HEK293 (cell line): ENCODE results near the gene CKAP4.
A peak's percentile ranks its signal among the peaks of the same experiment; 100 is the strongest.

Source experiments
- FEZF1 ChIP-seq: fragments of 450-650 bp; formaldehyde crosslinking; IDR thresholded peaks from 2 replicates; pipeline ENCODE4 v1.5.1; 2016; ENCODE audit warnings: missing biosample characterization, missing genetic modification characterization
- GLI4 ChIP-seq: fragments of 450-650 bp; formaldehyde crosslinking; IDR thresholded peaks from 2 replicates; pipeline ENCODE4 v1.5.1; 2016; ENCODE audit warnings: missing biosample characterization, missing genetic modification characterization
- GLIS1 ChIP-seq: fragments of 450-650 bp; formaldehyde crosslinking; IDR thresholded peaks from 2 replicates; pipeline ENCODE4 v1.5.1; 2016; ENCODE audit warnings: missing biosample characterization, missing genetic modification characterization
- GLIS2 ChIP-seq: fragments of 450-650 bp; formaldehyde crosslinking; IDR thresholded peaks from 2 replicates; pipeline ENCODE4 v1.5.1; 2016; ENCODE audit warnings: missing biosample characterization, missing genetic modification characterization
- KLF9 ChIP-seq: fragments of 450-650 bp; formaldehyde crosslinking; IDR thresholded peaks from 2 replicates; pipeline ENCODE4 v1.5.1; 2016; ENCODE audit warnings: missing biosample characterization, missing genetic modification characterization, low read depth
- MEIS1 ChIP-seq: sonication (generic); formaldehyde crosslinking; IDR thresholded peaks from 2 replicates; pipeline ENCODE4 v1.8.1; 2022; ENCODE audit warnings: missing genetic modification reagents, mild to moderate bottlenecking, borderline replicate concordance
- PATZ1 ChIP-seq: fragments of 450-650 bp; formaldehyde crosslinking; IDR thresholded peaks from 2 replicates; pipeline ENCODE4 v1.5.1; 2016; ENCODE audit warnings: missing biosample characterization, missing genetic modification characterization
- PRDM1 ChIP-seq: fragments of 450-650 bp; formaldehyde crosslinking; IDR thresholded peaks from 2 replicates; pipeline ENCODE4; 2016; ENCODE audit warnings: missing biosample characterization, missing genetic modification characterization
- SP2 ChIP-seq: fragments of 450-650 bp; formaldehyde crosslinking; IDR thresholded peaks from 2 replicates; pipeline ENCODE4 v1.5.1; 2016; ENCODE audit warnings: missing biosample characterization, missing genetic modification characterization
- WT1 ChIP-seq: fragments of 450-650 bp; formaldehyde crosslinking; IDR thresholded peaks from 2 replicates; pipeline ENCODE4 v1.5.1; 2016; ENCODE audit warnings: missing biosample characterization, missing genetic modification characterization
- ZBTB11 ChIP-seq: fragments of 450-650 bp; formaldehyde crosslinking; conservative IDR thresholded peaks from 2 replicates; pipeline ENCODE4 v1.5.1; 2016; ENCODE audit warnings: low read depth, missing biosample characterization, missing genetic modification characterization
- ZBTB49 ChIP-seq: fragments of 450-650 bp; formaldehyde crosslinking; IDR thresholded peaks from 2 replicates; pipeline ENCODE4 v1.5.1; 2016; ENCODE audit warnings: missing biosample characterization, missing genetic modification characterization, low read depth
- ZNF132 ChIP-seq: fragments of 450-650 bp; formaldehyde crosslinking; IDR thresholded peaks from 2 replicates; pipeline ENCODE4 v1.5.1; 2017; ENCODE audit warnings: missing biosample characterization, missing genetic modification characterization, borderline replicate concordance
- ZNF174 ChIP-seq: fragments of 450-650 bp; formaldehyde crosslinking; IDR thresholded peaks from 2 replicates; pipeline ENCODE4 v1.5.0; 2017; ENCODE audit warnings: missing biosample characterization, mild to moderate bottlenecking, missing genetic modification characterization
- ZNF335 ChIP-seq: fragments of 450-650 bp; formaldehyde crosslinking; conservative IDR thresholded peaks from 2 replicates; pipeline ENCODE4 v1.5.1; 2016; ENCODE audit warnings: missing biosample characterization, missing genetic modification characterization
- ZNF354C ChIP-seq: fragments of 450-650 bp; formaldehyde crosslinking; IDR thresholded peaks from 2 replicates; pipeline ENCODE4 v1.5.1; 2016; ENCODE audit warnings: missing biosample characterization, missing genetic modification characterization, low read depth, borderline replicate concordance
- ZNF37A ChIP-seq: fragments of 450-650 bp; IDR thresholded peaks from 2 replicates; pipeline ENCODE4 v1.5.1; 2018; ENCODE audit warnings: missing biosample characterization, missing genetic modification characterization
- ZNF433 ChIP-seq: fragments of 450-650 bp; formaldehyde crosslinking; IDR thresholded peaks from 2 replicates; pipeline ENCODE4 v1.5.1; 2016; ENCODE audit warnings: missing biosample characterization, missing genetic modification characterization, low read depth
- ZNF510 ChIP-seq: fragments of 450-650 bp; formaldehyde crosslinking; IDR thresholded peaks from 2 replicates; pipeline ENCODE4 v1.5.1; 2018; ENCODE audit warnings: mild to moderate bottlenecking, missing genetic modification characterization, missing biosample characterization; ENCODE audit not compliant: insufficient replicate concordance
- ZNF660 ChIP-seq: fragments of 450-650 bp; IDR thresholded peaks from 2 replicates; pipeline ENCODE4 v1.5.1; 2018; ENCODE audit warnings: missing biosample characterization, mild to moderate bottlenecking, missing genetic modification characterization
- ZNF677 ChIP-seq: fragments of 450-650 bp; IDR thresholded peaks from 2 replicates; pipeline ENCODE4 v1.5.0; 2018; ENCODE audit warnings: missing biosample characterization, mild to moderate bottlenecking, missing genetic modification characterization, moderate library complexity
- ZNF704 ChIP-seq: fragments of 450-650 bp; formaldehyde crosslinking; IDR thresholded peaks from 2 replicates; pipeline ENCODE4 v1.5.1; 2016; ENCODE audit warnings: missing biosample characterization, missing genetic modification characterization
- ZNF791 ChIP-seq: fragments of 450-650 bp; formaldehyde crosslinking; IDR thresholded peaks from 2 replicates; pipeline ENCODE4 v1.5.1; 2016; ENCODE audit warnings: missing biosample characterization, missing genetic modification characterization
- ZNF792 ChIP-seq: fragments of 450-650 bp; formaldehyde crosslinking; IDR thresholded peaks from 2 replicates; pipeline ENCODE4 v1.5.1; 2016; ENCODE audit warnings: missing biosample characterization, missing genetic modification characterization
- TF ChIP-seq, protein P1 (sequence below): fragments of 450-650 bp; formaldehyde crosslinking; IDR thresholded peaks from 2 replicates; pipeline ENCODE4 v1.5.1; 2016; ENCODE audit warnings: missing biosample characterization, missing genetic modification characterization
- TF ChIP-seq, protein P2 (sequence below): fragments of 450-650 bp; formaldehyde crosslinking; IDR thresholded peaks from 2 replicates; pipeline ENCODE4 v1.5.1; 2016; ENCODE audit warnings: missing biosample characterization, missing genetic modification characterization, borderline replicate concordance
- TF ChIP-seq, protein P3 (sequence below): fragments of 450-650 bp; formaldehyde crosslinking; IDR thresholded peaks from 2 replicates; pipeline ENCODE4 v1.5.1; 2016; ENCODE audit warnings: missing biosample characterization, missing genetic modification characterization

CKAP4 gene

GRCh38 chr12:106254724-106255123, 6.9 kb upstream of the CKAP4 start (continued):
- no peak for TF ChIP-seq ZBTB11
- no peak for TF ChIP-seq KLF9
- no peak for TF ChIP-seq ZNF354C
- TF ChIP-seq ZNF37A (tag by site-specific recombination): no peak
- no peak for TF ChIP-seq ZNF792 (tag by site-specific recombination)
- TF ChIP-seq ZNF433 (tag by site-specific recombination): no peak
- TF ChIP-seq WT1 (tag by site-specific recombination): peak; percentile 85
- no peak for TF ChIP-seq MEIS1 (CRISPR knock-in tag)
- TF ChIP-seq PATZ1 (tag by site-specific recombination): peak; percentile 59
- TF ChIP-seq GLI4 (tag by site-specific recombination): no peak
- no peak for TF ChIP-seq ZNF510 (tag by site-specific recombination)
- peak; percentile 90 for TF ChIP-seq GLIS1 (tag by site-specific recombination)
- TF ChIP-seq, protein P1, sequence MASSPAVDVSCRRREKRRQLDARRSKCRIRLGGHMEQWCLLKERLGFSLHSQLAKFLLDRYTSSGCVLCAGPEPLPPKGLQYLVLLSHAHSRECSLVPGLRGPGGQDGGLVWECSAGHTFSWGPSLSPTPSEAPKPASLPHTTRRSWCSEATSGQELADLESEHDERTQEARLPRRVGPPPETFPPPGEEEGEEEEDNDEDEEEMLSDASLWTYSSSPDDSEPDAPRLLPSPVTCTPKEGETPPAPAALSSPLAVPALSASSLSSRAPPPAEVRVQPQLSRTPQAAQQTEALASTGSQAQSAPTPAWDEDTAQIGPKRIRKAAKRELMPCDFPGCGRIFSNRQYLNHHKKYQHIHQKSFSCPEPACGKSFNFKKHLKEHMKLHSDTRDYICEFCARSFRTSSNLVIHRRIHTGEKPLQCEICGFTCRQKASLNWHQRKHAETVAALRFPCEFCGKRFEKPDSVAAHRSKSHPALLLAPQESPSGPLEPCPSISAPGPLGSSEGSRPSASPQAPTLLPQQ (tag by site-specific recombination): 0 out of 2 replicates have a peak, but pooled peaks have one; percentile 36
- TF ChIP-seq ZNF335: no peak
- TF ChIP-seq ZNF677 (tag by site-specific recombination): no peak
- TF ChIP-seq ZNF174: no peak
- TF ChIP-seq ZNF704: no peak
- TF ChIP-seq GLIS2 (tag by site-specific recombination): peak; percentile 42; the same call in 1 of the 2 replicates
- TF ChIP-seq, protein P2, sequence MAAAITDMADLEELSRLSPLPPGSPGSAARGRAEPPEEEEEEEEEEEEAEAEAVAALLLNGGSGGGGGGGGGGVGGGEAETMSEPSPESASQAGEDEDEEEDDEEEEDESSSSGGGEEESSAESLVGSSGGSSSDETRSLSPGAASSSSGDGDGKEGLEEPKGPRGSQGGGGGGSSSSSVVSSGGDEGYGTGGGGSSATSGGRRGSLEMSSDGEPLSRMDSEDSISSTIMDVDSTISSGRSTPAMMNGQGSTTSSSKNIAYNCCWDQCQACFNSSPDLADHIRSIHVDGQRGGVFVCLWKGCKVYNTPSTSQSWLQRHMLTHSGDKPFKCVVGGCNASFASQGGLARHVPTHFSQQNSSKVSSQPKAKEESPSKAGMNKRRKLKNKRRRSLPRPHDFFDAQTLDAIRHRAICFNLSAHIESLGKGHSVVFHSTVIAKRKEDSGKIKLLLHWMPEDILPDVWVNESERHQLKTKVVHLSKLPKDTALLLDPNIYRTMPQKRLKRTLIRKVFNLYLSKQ: no peak
- TF ChIP-seq ZNF660 (tag by site-specific recombination): no peak; the same call in 1 of the 2 replicates
- no peak for TF ChIP-seq ZNF132 (tag by site-specific recombination)
- TF ChIP-seq ZNF791 (tag by site-specific recombination): no peak
- peak; percentile 68; the same call in 1 of the 2 replicates for TF ChIP-seq PRDM1 (tag by site-specific recombination)
- no peak for TF ChIP-seq ZBTB49 (tag by site-specific recombination)
- TF ChIP-seq SP2 (tag by site-specific recombination): no peak
- TF ChIP-seq, protein P3, sequence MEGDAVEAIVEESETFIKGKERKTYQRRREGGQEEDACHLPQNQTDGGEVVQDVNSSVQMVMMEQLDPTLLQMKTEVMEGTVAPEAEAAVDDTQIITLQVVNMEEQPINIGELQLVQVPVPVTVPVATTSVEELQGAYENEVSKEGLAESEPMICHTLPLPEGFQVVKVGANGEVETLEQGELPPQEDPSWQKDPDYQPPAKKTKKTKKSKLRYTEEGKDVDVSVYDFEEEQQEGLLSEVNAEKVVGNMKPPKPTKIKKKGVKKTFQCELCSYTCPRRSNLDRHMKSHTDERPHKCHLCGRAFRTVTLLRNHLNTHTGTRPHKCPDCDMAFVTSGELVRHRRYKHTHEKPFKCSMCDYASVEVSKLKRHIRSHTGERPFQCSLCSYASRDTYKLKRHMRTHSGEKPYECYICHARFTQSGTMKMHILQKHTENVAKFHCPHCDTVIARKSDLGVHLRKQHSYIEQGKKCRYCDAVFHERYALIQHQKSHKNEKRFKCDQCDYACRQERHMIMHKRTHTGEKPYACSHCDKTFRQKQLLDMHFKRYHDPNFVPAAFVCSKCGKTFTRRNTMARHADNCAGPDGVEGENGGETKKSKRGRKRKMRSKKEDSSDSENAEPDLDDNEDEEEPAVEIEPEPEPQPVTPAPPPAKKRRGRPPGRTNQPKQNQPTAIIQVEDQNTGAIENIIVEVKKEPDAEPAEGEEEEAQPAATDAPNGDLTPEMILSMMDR (tag by site-specific recombination): no peak
- TF ChIP-seq FEZF1: peak; percentile 63; the same call in 1 of the 2 replicates
